PFSK-1 (cell line): ENCODE measurements around the gene NLRP6.

Experiments used
- FOXP2 ChIP-seq: optimal IDR thresholded peaks from 2 replicates; pipeline ENCODE3; 2011; ENCODE audit warnings: borderline replicate concordance, control low read depth, inconsistent platforms; ENCODE audit not compliant: insufficient read depth; ENCODE audit errors: extremely low read length, extremely low read depth
- POLR2AphosphoS5 ChIP-seq: IDR thresholded peaks from 2 replicates; pipeline ENCODE4 v1.6.1; 2012; ENCODE audit warnings: low read depth, mild to moderate bottlenecking, control low read depth, low read length, moderate library complexity
- REST ChIP-seq, 2 experiments: IDR thresholded peaks; 2 replicates each; pipeline versions ENCODE4 v1.6.1 to v1.8.0; 2011 to 2012; ENCODE audit warnings: low read depth in 2 of 2, low read length in 2 of 2, control low read depth in 1 of 2, inconsistent platforms in 1 of 2, mild to moderate bottlenecking in 1 of 2, moderate library complexity in 1 of 2; ENCODE audit not compliant: insufficient read depth in 1 of 2
- SIN3A ChIP-seq: IDR thresholded peaks from 2 replicates; pipeline ENCODE4 v1.6.1; 2012; ENCODE audit warnings: mild to moderate bottlenecking, low read length, moderate library complexity, borderline replicate concordance; ENCODE audit not compliant: insufficient read depth
- TAF1 ChIP-seq: IDR thresholded peaks from 2 replicates; pipeline ENCODE4 v1.6.1; 2012; ENCODE audit warnings: low read length, control low read depth, borderline replicate concordance; ENCODE audit not compliant: insufficient read depth

NLRP6 gene

GRCh38 chr11:304915-305843, 27.0 kb downstream of the NLRP6 start:
- TF ChIP-seq POLR2AphosphoS5 (no peak), TAF1 (no peak), SIN3A (no peak), FOXP2 (no peak), REST (IDR thresholded peaks at IDR 0.05; ENCODE audit: insufficient read depth in 1 of 2, low read depth in 2 of 2, low read length in 2 of 2) (no peak)

GRCh38 chr11:305844-306211, 27.6 kb downstream of the NLRP6 start:
- TF ChIP-seq REST (IDR thresholded peaks at IDR 0.05; ENCODE audit: insufficient read depth in 1 of 2, low read depth in 2 of 2, low read length in 2 of 2) (no peak), POLR2AphosphoS5 (no peak), SIN3A (no peak), TAF1 (no peak), FOXP2 (no peak)

GRCh38 chr11:306645-307371, 28.6 kb downstream of the NLRP6 start:
- TF ChIP-seq REST (IDR thresholded peaks at IDR 0.05; ENCODE audit: insufficient read depth in 1 of 2, low read depth in 2 of 2, low read length in 2 of 2), result no peak
- no peak for TF ChIP-seq FOXP2
- no peak for TF ChIP-seq TAF1
- TF ChIP-seq POLR2AphosphoS5, result no peak
- TF ChIP-seq SIN3A, result no peak

GRCh38 chr11:307766-308708, 29.8 kb downstream of the NLRP6 start, which contains the start of gene IFITM2:
TSS of gene IFITM2 (plus strand) at chr11:307816. CDS start at chr11:308193, 377 bp downstream.
- TF ChIP-seq SIN3A (peak; percentile 71; the same call in 1 of the 2 replicates), POLR2AphosphoS5 (peak; percentile 69), FOXP2 (peak; percentile 53), TAF1 (peak; percentile 64; the same call in 1 of the 2 replicates)
